GM12878 (cell line): ENCODE results near the gene RARG. TPM values are rescaled to one million over a fixed set of nuclear protein-coding genes. Genes with fewer than 3 reads are reported as not detected.

ENCODE experiments used
- CEBPB ChIP-seq, 2 experiments: fragments of 150-350 bp in 1 of 2; IDR thresholded peaks; 2 replicates each; pipeline ENCODE4 v1.6.1; 2012 to 2014; ENCODE audit warnings: low read depth in 2 of 2, low read length in 2 of 2, borderline replicate concordance in 1 of 2, inconsistent platforms in 1 of 2
- CHD2 ChIP-seq: IDR thresholded peaks from 2 replicates; pipeline ENCODE4 v1.6.1; 2011; ENCODE audit warnings: low read depth, low read length, improper control_type of control experiment, borderline replicate concordance
- FOXM1 ChIP-seq: IDR thresholded peaks from 2 replicates; pipeline ENCODE4 v1.6.1; 2012; ENCODE audit warnings: low read depth, mild to moderate bottlenecking, inconsistent platforms, low read length, moderate library complexity
- MXI1 ChIP-seq: fragments of 150-350 bp; IDR thresholded peaks from 2 replicates; pipeline ENCODE4 v1.6.1; 2011; ENCODE audit warnings: low read depth, mild to moderate bottlenecking, inconsistent platforms, low read length, improper control_type of control experiment
- MYB ChIP-seq: fragments of 150-350 bp; IDR thresholded peaks from 2 replicates; pipeline ENCODE4 v1.6.1; 2014; ENCODE audit warnings: mild to moderate bottlenecking, low read depth, low read length, borderline replicate concordance
- NFXL1 ChIP-seq: fragments of 450-650 bp; IDR thresholded peaks from 2 replicates; pipeline ENCODE4 v1.6.1; 2017; ENCODE audit warnings: antibody characterized with exemption, mild to moderate bottlenecking, borderline replicate concordance
- RBBP5 ChIP-seq: fragments of 200-600 bp; sonication (generic); conservative IDR thresholded peaks from 2 replicates; pipeline ENCODE4 v1.6.1; 2016
- RFX5 ChIP-seq: IDR thresholded peaks from 2 replicates; pipeline ENCODE4 v1.6.1; 2011; ENCODE audit warnings: low read depth, low read length, improper control_type of control experiment
- STAT3 ChIP-seq: IDR thresholded peaks from 2 replicates; pipeline ENCODE4 v1.6.1; 2011; ENCODE audit warnings: low read depth, low read length, improper control_type of control experiment
- TARDBP ChIP-seq: IDR thresholded peaks from 2 replicates; pipeline ENCODE4 v1.6.1; 2016; ENCODE audit warnings: borderline replicate concordance
- TBL1XR1 ChIP-seq: IDR thresholded peaks from 2 replicates; pipeline ENCODE4 v1.6.1; 2012; ENCODE audit warnings: low read depth, low read length, improper control_type of control experiment
- TCF12 ChIP-seq: IDR thresholded peaks from 2 replicates; pipeline ENCODE4 v1.6.1; 2011; ENCODE audit warnings: low read depth, mild to moderate bottlenecking, low read length
- ZZZ3 ChIP-seq: IDR thresholded peaks from 2 replicates; pipeline ENCODE4 v1.6.1; 2011; ENCODE audit warnings: low read depth; ENCODE audit not compliant: control insufficient read depth, insufficient read length
- polyA plus RNA-seq, 11 experiments: library from polyadenylated mRNA; depleted of rRNA in 4 of 11; unstranded in 6 of 11; stranded (reverse) in 5 of 11; fragments of >200 nt; fragmentation: Nextera tagmentation in 4 of 11; fragmentation: Illumina TruSeq in 1 of 11; extraction: Ambion mirVana in 4 of 11; extraction: Trizol in 1 of 11; gene quantifications; 1 replicate in 1 of 11; 2 replicates in 10 of 11; pipeline versions ENCODE4 v1.2.1 to v1.2.3, GENCODE V29; 2011 to 2016; ENCODE audit warnings: inconsistent platforms in 2 of 11, missing spikeins in 2 of 11, low read depth in 1 of 11
- total RNA-seq, 4 experiments: library from RNA; depleted of rRNA in 3 of 4; stranded (reverse); fragments of >200 nt in 3 of 4; fragmentation: Illumina TruSeq in 1 of 4; extraction: Trizol in 1 of 4; gene quantifications; 2 replicates each; pipeline versions ENCODE4 v1.2.1 to v1.2.3, GENCODE V29; 2013 to 2021
- TF ChIP-seq, protein P1 (sequence below): IDR thresholded peaks from 2 replicates; pipeline ENCODE4 v1.6.1; 2011; ENCODE audit warnings: mild to moderate bottlenecking, low read depth, low read length, moderate library complexity; ENCODE audit not compliant: insufficient replicate concordance
- TF ChIP-seq, protein P2 (sequence below): IDR thresholded peaks from 2 replicates; pipeline ENCODE4 v1.6.1; 2011; ENCODE audit warnings: low read depth, mild to moderate bottlenecking, low read length, moderate library complexity, borderline replicate concordance; ENCODE audit errors: extremely low read depth

The RARG gene
- total and polyA plus RNA-seq, 10 of the 15 experiments (the other 5 are each of a cell fraction or from before 2014, with no cell fraction given) = 0.27 to 8.1 (median 4.1) TPM

DNA sequence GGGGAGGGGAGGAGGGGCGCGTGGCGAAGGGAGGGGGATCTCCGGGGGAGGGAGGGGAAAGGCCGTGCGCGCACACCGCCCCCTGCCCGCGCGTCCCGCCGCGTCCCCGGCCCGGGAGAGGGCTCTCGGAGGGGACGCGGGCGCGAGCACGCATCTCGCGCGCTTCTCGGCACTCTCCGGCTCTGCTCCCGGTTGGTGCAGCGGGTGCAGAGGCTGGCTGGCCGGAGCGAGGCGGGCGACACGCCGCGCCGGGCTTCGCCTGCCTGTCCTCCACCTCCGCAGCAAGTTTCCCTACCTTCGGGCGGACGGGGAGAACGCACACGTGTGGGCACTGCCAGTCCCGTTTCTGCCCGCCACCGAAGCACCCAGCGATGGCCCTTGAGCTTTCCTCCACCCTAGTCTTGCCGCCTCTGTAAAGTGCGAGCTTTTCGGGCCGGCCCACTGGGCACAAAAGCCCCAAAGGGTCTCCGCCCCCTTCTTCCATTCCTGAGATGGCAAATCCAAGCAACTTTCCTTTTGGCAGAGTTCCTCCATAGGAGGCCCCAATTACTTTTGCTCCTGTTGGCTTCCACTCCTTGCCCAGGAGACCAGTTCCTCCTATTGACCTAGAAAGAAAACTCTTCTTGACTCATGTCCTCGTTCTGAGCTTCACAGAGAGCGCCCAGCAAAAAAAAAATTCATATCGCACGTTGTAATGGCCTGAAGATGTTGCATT is 50.9 kb downstream of the RARG start (continued):
- peak; percentile 74 for TF ChIP-seq MXI1
- TF ChIP-seq FOXM1 = no peak
- TF ChIP-seq CEBPB (IDR thresholded peaks at IDR 0.05; ENCODE audit: borderline replicate concordance in 1 of 2, low read depth in 2 of 2, low read length in 2 of 2) = no peak
- no peak for TF ChIP-seq TCF12
- TF ChIP-seq TBL1XR1 = no peak
- TF ChIP-seq ZZZ3 = no peak
- no peak for TF ChIP-seq TARDBP
- TF ChIP-seq, protein P1, sequence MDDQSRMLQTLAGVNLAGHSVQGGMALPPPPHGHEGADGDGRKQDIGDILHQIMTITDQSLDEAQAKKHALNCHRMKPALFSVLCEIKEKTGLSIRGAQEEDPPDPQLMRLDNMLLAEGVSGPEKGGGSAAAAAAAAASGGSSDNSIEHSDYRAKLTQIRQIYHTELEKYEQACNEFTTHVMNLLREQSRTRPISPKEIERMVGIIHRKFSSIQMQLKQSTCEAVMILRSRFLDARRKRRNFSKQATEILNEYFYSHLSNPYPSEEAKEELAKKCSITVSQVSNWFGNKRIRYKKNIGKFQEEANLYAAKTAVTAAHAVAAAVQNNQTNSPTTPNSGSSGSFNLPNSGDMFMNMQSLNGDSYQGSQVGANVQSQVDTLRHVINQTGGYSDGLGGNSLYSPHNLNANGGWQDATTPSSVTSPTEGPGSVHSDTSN = no peak
- no peak for TF ChIP-seq NFXL1
- TF ChIP-seq STAT3 = no peak
- TF ChIP-seq, protein P2, sequence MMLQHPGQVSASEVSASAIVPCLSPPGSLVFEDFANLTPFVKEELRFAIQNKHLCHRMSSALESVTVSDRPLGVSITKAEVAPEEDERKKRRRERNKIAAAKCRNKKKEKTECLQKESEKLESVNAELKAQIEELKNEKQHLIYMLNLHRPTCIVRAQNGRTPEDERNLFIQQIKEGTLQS = no peak
- TF ChIP-seq CHD2 = no peak; the same call in 1 of the 2 replicates
- no peak for TF ChIP-seq RFX5
- no peak for TF ChIP-seq RBBP5
- TF ChIP-seq MYB = no peak
